ENCODE data around the gene ITPRIP.

The ITPRIP gene

DNA sequence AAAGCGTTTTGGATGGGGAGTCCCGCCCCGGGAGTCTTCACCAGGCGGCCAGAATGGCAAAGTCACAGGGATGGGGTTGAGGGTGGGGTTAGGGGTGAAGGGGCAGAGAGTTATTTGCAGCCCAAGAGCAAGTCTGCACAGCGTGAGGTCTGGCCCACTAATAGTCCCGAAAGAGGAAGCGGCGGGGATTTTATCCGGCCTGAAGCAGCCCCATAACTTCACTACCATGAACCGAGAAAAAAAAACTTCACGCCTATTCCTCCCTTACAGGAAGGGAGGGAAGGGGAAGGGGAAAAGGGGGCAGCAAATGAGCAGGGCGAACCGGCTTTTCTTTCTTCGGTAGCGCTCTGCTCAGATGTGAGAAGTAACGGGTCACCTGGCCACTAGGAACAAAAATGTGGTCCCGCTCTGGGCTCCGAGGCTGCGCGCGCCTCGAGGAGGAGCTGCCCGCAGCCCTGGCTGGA lies 712 bp downstream of the ITPRIP start:
- H3K79me2 ChIP-seq (ENCODE audit: low read length): peaks cover 56% of the 10 kb centered on the region
- no peaks in the 10 kb centered on the region for H3K36me3 ChIP-seq (replicated peaks; ENCODE audit: low read depth, low read length)
- H3K4me1 ChIP-seq (ENCODE audit: low read length): peaks cover 13% of the 10 kb centered on the region
- H2AFZ ChIP-seq (ENCODE audit: low read depth, low read length): peak overlapping the region; percentile 46; the same call in 1 of the 2 replicates
- no peak for TF ChIP-seq EZH2phosphoT487 (IDR thresholded peaks at IDR 0.05; ENCODE audit: low read depth)
- TF ChIP-seq, protein P1, sequence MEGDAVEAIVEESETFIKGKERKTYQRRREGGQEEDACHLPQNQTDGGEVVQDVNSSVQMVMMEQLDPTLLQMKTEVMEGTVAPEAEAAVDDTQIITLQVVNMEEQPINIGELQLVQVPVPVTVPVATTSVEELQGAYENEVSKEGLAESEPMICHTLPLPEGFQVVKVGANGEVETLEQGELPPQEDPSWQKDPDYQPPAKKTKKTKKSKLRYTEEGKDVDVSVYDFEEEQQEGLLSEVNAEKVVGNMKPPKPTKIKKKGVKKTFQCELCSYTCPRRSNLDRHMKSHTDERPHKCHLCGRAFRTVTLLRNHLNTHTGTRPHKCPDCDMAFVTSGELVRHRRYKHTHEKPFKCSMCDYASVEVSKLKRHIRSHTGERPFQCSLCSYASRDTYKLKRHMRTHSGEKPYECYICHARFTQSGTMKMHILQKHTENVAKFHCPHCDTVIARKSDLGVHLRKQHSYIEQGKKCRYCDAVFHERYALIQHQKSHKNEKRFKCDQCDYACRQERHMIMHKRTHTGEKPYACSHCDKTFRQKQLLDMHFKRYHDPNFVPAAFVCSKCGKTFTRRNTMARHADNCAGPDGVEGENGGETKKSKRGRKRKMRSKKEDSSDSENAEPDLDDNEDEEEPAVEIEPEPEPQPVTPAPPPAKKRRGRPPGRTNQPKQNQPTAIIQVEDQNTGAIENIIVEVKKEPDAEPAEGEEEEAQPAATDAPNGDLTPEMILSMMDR (IDR thresholded peaks at IDR 0.05; ENCODE audit: low read depth, low read length): no peak
- H3K27ac ChIP-seq (ENCODE audit: low read length): peak overlapping the region; percentile 80
- H4K20me1 ChIP-seq (ENCODE audit: insufficient read depth, low read length): peaks cover 34% of the 10 kb centered on the region
- peak overlapping the region; percentile 94 for H3K9ac ChIP-seq (ENCODE audit: low read length)
- H3K9me3 ChIP-seq (ENCODE audit: insufficient read depth, low read length): no peaks in the 10 kb centered on the region
- peaks cover 15% of the 10 kb centered on the region for H3K27me3 ChIP-seq (ENCODE audit: low read depth, low read length)
- peak overlapping the region; percentile 97 for H3K4me3 ChIP-seq (ENCODE audit: low read length)
- H3K4me2 ChIP-seq (ENCODE audit: low read length): peak overlapping the region; percentile 91

DNA sequence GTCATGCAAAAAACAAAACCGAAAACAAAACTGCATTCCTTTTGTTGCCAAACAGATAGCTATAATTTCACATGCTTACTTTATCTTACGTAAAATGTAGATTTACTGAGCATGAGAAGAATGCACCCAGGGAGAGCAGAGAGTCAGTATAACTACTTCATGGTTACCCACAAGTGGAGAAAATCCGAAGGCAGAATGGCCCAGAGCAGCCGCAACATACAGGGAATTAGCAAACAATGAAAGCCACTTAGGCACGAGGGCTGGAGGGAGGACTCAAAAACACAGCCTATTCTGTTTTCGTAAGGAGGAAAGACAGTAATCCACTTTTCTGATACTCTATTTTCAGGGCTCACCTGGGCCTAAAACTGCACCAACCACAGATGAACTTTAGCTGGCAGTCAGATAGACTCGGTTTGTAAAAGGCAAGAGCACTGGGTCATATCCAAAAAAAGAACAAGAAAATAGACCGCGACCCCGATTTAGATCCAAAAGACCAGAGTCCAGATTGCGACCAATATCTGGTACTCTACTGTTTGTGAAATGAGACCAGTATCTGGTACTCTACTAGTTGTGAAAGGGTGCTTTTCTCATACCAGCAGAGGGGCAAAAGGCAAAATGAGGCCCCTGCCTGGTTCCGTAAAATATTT lies 1.3 kb downstream of the ITPRIP start:
- Histone ChIP-seq H3K9ac (ENCODE audit: low read length) (peak overlapping the region; percentile 94), H3K9me3 (ENCODE audit: insufficient read depth, low read length) (no peaks in the 10 kb centered on the region), H2AFZ (ENCODE audit: low read depth, low read length) (no peak overlapping the region), H3K79me2 (ENCODE audit: low read length) (peaks cover 60% of the 10 kb centered on the region), H3K27me3 (ENCODE audit: low read depth, low read length) (peaks cover 15% of the 10 kb centered on the region), H3K4me1 (ENCODE audit: low read length) (peaks cover 13% of the 10 kb centered on the region), H3K4me3 (ENCODE audit: low read length) (peak overlapping the region; percentile 97), H3K27ac (ENCODE audit: low read length) (peak overlapping the region; percentile 80), H3K36me3 (replicated peaks; ENCODE audit: low read depth, low read length) (no peaks in the 10 kb centered on the region), H3K4me2 (ENCODE audit: low read length) (peak overlapping the region; percentile 91), H4K20me1 (ENCODE audit: insufficient read depth, low read length) (peaks cover 40% of the 10 kb centered on the region)
- TF ChIP-seq, protein P1 (IDR thresholded peaks at IDR 0.05; ENCODE audit: low read depth, low read length): no peak
- TF ChIP-seq EZH2phosphoT487 (IDR thresholded peaks at IDR 0.05; ENCODE audit: low read depth): no peak

DNA sequence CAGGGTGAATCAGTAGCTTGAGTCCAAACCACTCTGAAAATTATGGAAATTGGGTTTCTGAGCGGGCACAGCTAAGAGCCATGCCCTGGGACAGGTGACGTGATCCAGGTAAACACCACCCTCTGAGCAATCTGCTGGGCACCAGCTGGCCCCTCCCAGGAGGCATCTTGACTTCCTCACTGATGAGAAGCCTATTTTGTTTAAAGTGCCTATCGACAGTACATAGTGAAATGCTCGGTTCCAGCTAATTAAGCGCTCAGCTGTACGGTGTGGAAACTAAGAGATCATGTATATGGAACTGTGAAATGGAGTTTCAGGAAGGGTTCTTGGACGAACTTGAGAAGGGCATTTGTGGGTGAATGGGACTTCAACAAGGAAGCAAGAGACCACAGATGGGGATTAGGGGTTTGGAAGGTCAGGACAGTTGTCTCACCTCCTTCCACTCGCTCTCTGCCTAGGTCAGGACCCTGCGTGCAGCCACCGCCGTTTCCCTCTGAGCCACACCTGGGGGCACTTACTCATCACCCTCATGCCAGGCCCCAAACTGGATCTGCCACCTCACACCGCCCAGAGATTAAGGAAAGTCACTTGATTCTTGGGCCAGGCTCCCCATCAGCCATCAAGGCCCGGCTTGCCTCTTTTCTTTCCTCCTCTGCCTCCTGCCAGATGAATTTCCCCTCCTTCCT lies 3.2 kb downstream of the ITPRIP start:
- Histone ChIP-seq H3K27me3 (ENCODE audit: low read depth, low read length) (peaks cover 10% of the 10 kb centered on the region), H3K27ac (ENCODE audit: low read length) (no peak overlapping the region), H3K4me1 (ENCODE audit: low read length) (peaks cover 13% of the 10 kb centered on the region), H3K79me2 (ENCODE audit: low read length) (peaks cover 77% of the 10 kb centered on the region), H3K36me3 (replicated peaks; ENCODE audit: low read depth, low read length) (no peaks in the 10 kb centered on the region), H4K20me1 (ENCODE audit: insufficient read depth, low read length) (peaks cover 58% of the 10 kb centered on the region), H3K9ac (ENCODE audit: low read length) (no peak overlapping the region), H3K4me2 (ENCODE audit: low read length) (no peak overlapping the region), H3K4me3 (ENCODE audit: low read length) (no peak overlapping the region), H2AFZ (ENCODE audit: low read depth, low read length) (no peak overlapping the region), H3K9me3 (ENCODE audit: insufficient read depth, low read length) (no peaks in the 10 kb centered on the region)
- TF ChIP-seq, protein P1 (IDR thresholded peaks at IDR 0.05; ENCODE audit: low read depth, low read length): no peak
- TF ChIP-seq EZH2phosphoT487 (IDR thresholded peaks at IDR 0.05; ENCODE audit: low read depth): no peak

DNA sequence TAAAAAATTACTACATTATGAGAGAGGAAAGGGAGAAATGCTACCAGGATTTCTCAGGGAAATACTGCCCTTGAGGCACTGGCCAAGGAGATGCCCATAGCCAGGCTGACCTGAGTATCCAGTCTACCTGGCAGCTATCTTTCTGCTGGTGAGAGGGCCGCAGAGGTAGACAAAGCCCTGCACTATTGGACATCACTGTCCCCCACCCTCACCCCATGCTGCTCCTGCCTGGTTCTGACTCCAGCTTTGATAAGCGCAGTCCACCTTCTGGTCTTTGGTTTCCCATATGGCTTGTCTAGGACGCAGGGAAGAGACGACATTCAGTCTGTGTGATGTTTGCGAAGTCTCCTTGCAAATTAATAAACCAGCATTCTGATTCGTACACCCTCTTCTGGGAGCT lies 3.7 kb downstream of the ITPRIP start:
- Histone ChIP-seq H3K4me1 (ENCODE audit: low read length) (peaks cover 12% of the 10 kb centered on the region), H3K4me3 (ENCODE audit: low read length) (no peak overlapping the region), H3K9me3 (ENCODE audit: insufficient read depth, low read length) (no peaks in the 10 kb centered on the region), H3K9ac (ENCODE audit: low read length) (no peak overlapping the region), H4K20me1 (ENCODE audit: insufficient read depth, low read length) (peaks cover 63% of the 10 kb centered on the region), H3K79me2 (ENCODE audit: low read length) (peaks cover 82% of the 10 kb centered on the region), H3K36me3 (replicated peaks; ENCODE audit: low read depth, low read length) (no peaks in the 10 kb centered on the region), H2AFZ (ENCODE audit: low read depth, low read length) (no peak overlapping the region), H3K27me3 (ENCODE audit: low read depth, low read length) (peaks cover 5% of the 10 kb centered on the region), H3K4me2 (ENCODE audit: low read length) (no peak overlapping the region), H3K27ac (ENCODE audit: low read length) (no peak overlapping the region)
- TF ChIP-seq, protein P1 (IDR thresholded peaks at IDR 0.05; ENCODE audit: low read depth, low read length): no peak
- TF ChIP-seq EZH2phosphoT487 (IDR thresholded peaks at IDR 0.05; ENCODE audit: low read depth): no peak

All from OCI-LY3 (cell line).